Stimulated activated CD8-positive, alpha-beta memory T cell treated with anti-CD3 and anti-CD28 coated beads, Interleukin-7, amount 100 ng/mL, for 4 hours (primary cell): ENCODE measurements around the gene RAMP3.
"Not testable (repeated sequence)": the region's sequence is repeated elsewhere in the genome, so short reads cannot be mapped to it uniquely, and the experiment has no call there.

Experiments
- DNase-seq, 2 donors: peaks; one replicate each; pipeline ENCODE4 v3.0.0-alpha.2; 2020; ENCODE audit warnings: low read depth in 2 of 2

Gene RAMP3, protein sequence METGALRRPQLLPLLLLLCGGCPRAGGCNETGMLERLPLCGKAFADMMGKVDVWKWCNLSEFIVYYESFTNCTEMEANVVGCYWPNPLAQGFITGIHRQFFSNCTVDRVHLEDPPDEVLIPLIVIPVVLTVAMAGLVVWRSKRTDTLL

GRCh38 chr7:45157653-45158401 lies at the start of gene RAMP3:
Gene RAMP3 (plus strand): TSS chr7:45157791. CDS start chr7:45157829, 38 bp downstream.
- DNase-seq, result no peak

GRCh38 chr7:45108863-45109262 lies 48.7 kb upstream of the RAMP3 start:
- no peak for DNase-seq

- DNase-seq, result peak; percentile 86 to 94
Observed at GRCh38 chr7:45111298-45112223, 46.0 kb upstream of the RAMP3 start, which contains the start of gene TBRG4. Gene TBRG4 (minus strand): TSS chr7:45111697. CDS start chr7:45109237, 2,460 bp downstream.

DNA sequence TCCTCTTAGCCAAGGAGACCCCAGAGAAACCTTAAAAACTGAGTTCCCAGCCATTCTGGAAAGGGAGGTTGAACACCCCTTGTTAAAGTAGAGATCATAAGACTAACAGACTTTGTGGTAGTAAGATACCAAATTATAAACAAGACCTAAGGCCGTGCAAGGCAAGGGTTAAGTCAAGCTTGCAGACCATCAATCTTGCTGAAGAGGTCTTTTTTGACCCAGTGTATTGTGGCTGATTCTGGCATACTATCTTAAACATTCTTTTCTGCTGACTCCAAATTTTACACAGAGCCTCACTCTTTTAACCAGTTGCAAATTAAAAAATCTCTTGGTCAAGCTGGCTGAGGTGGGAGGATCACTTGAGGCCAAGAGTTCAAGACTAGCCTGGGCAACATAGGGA lies 44.9 kb upstream of the RAMP3 start:
- no peak for DNase-seq

GRCh38 chr7:45114257-45114656 lies 43.3 kb upstream of the RAMP3 start:
- not testable (repeated sequence) for DNase-seq

DNA sequence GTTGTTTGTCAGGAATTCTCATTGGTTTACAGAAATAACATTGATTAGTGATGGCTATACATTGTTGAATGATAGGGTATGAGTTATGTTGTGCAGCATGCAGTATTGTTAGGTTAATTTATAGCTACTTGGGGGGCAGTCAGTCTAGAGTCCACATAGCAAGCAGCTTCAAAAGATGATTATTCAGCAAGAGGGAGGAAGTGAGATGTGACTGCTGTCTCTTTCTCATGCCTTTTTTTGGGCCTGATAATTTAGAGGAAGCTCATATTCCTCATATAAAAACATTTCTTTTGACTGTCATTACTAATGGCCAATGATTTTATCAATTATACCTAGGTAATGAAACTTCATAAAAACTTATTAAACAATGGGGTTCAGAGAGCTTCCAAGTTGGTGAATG lies 42.7 kb upstream of the RAMP3 start:
- DNase-seq, result no peak

DNA sequence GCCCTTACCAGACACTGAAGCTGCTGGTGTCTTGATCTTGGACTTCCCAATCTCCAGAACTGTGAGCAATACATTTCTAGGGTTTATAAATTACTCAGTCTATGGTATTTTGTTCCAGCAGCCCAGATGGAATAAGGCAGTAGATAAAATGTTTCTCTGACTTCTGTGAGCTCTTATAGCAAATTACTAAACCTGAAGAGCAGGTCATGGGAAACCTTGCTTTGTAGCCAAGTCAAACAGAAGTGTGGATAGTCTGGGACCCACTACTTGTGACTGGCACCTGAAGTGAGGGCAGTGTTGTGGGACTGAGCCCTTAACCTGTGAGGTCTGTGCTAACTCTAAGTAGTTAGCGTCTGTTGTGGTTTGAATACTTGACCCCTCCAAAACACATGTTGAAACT lies 41.5 kb upstream of the RAMP3 start:
- no peak for DNase-seq

- no peak for DNase-seq
Observed at GRCh38 chr7:45117582-45117981, 40.0 kb upstream of the RAMP3 start.

DNA sequence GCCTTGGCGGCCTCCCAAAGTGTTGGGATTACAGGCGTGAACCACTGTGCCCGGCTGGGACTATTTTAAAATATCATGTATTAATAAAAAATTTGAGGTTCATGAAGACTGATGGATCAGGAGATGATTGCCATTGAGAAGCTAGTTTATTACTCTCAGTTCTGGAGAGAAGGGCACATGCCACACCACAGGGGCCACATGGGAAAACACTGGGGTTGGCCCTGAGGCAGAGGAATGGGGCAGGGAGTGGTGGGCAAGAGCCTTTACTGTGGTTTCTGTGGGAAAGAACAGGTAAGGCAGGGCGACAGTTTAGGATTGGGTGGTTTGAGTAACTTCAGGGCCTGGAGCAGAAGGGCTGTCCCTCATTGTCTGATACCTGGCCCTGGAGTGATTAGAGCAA lies 39.3 kb upstream of the RAMP3 start:
- DNase-seq, result no peak

DNA sequence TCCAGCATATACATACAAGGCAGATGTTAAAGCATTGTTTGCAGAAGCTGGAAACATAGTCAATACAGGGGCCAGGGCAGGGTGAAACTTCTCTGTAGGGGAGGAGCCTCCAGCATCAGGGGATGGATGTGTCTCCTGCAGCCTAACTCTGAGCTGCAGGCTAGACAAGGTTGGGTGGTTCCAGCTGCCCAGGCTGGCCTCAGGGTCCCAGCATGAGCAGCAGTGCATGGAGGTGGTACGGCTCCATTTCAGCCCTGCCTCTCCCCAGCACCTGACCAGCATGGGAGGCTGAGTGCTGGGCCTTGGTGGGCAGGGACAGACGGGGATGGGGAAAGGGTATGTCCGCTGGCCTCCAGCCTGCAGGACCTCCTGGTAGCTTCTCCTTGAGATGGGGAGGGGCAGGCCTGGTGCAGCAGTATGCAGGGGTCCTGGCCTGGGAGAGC lies 38.7 kb upstream of the RAMP3 start:
- DNase-seq, result no peak

GRCh38 chr7:45119550-45119949 lies 38.0 kb upstream of the RAMP3 start:
- DNase-seq, result no peak

DNA sequence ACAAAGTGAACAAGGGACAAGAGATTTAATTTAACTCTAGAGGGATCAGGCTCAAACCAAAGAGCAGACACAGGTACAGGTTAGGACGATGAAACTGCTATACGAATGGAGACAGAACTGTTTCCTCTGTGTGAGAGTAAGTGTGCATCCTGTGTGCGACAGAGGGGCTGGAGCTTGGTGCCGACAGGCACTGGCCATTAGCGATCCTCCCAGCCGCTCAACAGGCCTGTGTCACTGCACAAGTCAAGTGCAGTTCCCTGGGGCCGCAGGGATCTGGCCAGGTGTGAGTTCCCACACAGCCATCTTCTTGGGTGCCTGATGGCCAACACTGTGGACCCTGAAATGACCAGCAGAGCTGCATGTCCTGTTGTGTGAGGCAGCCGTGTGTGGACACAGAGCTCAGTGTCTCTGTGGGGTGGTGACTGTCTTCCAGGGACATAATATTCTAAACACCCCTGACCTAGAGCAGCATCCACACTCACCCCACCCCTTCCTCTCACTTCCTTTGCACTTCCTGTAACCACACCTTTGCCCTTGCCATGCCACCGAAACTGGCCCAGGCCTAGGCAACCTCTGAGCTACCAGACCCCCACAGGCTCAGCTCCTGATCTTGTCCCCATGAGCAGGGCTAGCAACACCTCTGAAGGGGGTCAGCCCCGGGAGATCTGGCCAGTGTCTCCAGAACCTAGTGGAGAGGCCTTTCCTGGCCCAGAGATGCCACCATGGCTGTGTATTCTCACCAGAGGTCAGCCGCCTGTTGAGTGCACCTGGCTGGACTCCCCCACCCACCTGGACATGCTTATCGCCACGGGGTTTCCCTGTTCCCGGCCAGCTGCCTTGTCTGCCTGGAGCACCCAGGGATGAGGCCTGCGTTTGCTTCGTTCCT lies 34.4 kb upstream of the RAMP3 start:
- no peak for DNase-seq

- DNase-seq, result no peak
Observed at GRCh38 chr7:45123913-45124710, 33.5 kb upstream of the RAMP3 start.

DNA sequence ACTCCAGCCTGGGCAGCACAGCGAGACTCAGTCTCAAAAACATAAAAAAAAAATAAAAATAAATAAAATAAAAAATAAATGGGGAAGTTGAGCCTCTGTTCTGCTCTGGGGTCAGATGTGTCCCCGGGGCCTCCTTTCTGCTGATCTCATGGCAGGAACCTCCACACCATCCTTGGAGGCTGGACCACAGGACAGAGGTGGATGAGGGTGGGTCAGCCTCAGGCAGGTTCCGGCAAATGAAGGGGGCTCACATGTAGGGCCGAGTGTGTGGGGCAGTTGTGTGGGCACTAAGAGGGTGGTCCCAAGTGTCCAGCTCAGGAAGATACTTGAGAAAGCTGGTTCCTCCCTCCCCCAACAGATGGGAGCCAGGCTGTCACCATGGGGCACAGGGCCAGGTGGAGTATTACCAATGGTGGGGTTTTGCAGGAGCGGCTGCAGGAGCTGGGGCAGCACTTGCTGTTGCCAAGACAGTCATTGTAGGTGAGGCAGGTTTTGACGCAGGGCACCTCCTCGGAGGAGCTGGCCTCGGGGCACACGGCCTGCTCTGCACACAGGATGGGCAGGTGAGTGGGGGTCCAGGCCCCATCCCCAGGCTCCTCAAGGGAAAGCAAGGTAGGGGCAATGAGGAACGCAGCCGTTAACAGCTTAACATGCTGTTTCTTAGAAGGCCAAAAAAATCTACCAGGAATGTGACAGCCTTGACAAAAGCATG lies 32.2 kb upstream of the RAMP3 start:
- DNase-seq, result no peak

GRCh38 chr7:45126201-45126600 lies 31.4 kb upstream of the RAMP3 start:
- DNase-seq, result no peak

GRCh38 chr7:45126920-45127319 lies 30.7 kb upstream of the RAMP3 start:
- no peak for DNase-seq

GRCh38 chr7:45129181-45129800 lies 28.3 kb upstream of the RAMP3 start:
- DNase-seq, result no peak

DNA sequence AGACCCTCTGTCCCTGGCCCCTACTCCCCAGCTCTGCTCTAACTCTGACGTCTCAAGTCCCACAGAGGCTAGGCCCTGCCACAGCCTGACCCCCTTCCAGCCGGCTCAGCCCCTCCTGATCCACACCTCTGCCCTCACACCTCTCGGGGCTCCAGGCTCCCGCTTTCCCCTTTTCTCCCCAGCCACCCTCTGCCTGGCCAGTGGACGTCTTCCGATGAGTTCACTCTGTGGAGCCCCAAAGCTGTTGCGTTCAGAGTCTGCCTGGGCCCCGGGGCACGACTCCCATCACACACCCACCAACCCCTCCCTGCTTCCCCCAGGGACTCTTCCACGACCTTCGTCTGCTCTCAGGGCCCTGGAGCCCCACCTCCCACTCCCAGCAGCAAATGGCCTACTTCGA lies 27.7 kb upstream of the RAMP3 start:
- no peak for DNase-seq

DNA sequence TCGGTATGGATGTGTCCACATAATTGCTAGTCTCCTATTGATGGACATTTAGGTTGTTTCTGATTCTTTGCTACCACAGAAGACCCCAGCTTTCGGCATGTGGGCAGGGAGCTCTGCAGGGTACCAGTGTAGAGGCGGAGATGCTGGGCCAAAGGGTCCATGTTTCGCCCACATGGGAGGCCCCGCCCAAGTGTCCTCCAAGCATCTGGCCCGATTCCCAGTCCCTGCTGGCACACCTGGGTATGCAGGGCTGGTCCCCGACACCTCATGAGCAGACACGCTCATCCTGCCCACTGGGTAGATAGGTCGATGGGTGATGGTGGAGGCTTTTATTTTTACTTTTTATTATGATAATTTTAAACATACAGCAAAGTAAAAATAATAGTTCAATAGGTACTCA lies 26.7 kb upstream of the RAMP3 start:
- no peak for DNase-seq
